VCaP (cell line): ENCODE results near the gene BICC1.

Experiments used
- H3K27ac ChIP-seq: fragments of 450-650 bp; 2 replicates; pipeline ENCODE4 v1.5.1; 2017
- CTCF ChIP-seq: fragments of 450-650 bp; conservative IDR thresholded peaks from 2 replicates; pipeline ENCODE4 v1.5.1; 2017; ENCODE audit warnings: mild to moderate bottlenecking, moderate library complexity

BICC1 gene

GRCh38 chr10:58817201-58817846 lies 304.7 kb downstream of the BICC1 start:
- TF ChIP-seq CTCF = no peak
- no peak overlapping the region for H3K27ac ChIP-seq

DNA sequence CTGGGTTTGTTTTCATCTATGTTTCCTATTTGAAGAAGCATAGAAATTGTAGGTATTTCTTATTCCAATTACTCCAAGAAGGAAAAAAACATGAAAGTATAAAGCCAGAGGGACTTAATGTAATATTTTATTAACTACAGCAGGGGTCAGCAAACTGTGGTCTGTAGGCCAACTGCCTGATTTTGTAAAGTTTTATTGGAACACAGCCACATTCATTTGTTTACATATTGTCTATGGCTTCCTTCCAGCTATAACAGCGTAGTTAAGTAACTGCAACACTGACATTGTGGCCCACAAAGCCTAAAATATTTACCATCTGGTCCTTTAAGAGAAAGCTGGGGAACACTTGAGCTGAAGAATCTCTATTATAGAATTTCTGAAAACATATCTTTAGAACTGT lies 306.2 kb downstream of the BICC1 start:
- H3K27ac ChIP-seq = peak overlapping the region; percentile 22; the same call in 1 of the 2 replicates
- TF ChIP-seq CTCF = peak; percentile 53

- H3K27ac ChIP-seq = no peak overlapping the region
- TF ChIP-seq CTCF = no peak
These were observed 307.7 kb downstream of the BICC1 start for GRCh38 chr10:58820386-58820785.

DNA sequence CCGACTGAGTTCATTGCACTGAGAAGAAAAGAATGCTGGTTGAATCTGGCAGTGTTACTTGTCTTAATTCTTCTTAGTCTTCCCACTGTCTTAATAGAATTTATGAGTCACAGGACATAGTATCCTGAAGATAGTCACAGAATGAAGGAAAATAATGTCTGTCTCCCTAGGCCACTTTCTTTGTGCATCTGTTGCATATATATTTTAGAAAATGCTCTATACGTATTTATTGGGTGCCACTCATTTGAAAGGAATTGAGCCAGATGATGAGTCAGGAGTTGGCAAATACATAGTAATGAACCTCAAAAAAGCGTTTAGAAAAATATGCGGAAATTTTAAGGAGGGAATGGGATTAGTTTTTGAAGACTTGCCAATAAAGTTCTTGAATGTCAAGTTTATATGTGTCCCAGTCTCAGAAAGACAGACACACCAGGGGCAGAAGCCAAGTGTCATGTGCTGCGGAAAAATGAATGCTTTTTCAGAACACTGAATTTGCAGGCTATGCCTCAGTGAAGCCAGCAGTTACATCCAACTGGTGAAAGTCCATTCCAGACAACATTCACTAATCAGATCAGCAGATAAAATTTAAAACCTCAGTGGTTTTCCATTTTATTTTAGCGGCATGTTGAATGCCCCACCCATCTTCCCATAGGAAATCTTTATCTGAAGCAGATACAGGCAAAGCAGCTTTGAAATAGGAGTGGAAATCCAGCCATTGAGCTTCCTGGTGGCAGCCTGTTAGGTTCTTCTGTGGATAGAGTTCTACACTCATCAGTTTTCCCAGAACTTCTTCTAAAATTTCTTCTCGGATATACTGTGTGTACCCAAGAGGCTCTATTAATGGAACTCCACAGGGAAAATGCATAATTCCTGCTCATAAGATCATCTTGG lies 308.4 kb downstream of the BICC1 start:
- TF ChIP-seq CTCF = no peak

GRCh38 chr10:58821752-58822056 lies 309.0 kb downstream of the BICC1 start:
- no peak for TF ChIP-seq CTCF
- no peak overlapping the region for H3K27ac ChIP-seq

More for the DNA sequence above, 308.4 kb downstream of the BICC1 start:
- H3K27ac ChIP-seq = no peak overlapping the region

DNA sequence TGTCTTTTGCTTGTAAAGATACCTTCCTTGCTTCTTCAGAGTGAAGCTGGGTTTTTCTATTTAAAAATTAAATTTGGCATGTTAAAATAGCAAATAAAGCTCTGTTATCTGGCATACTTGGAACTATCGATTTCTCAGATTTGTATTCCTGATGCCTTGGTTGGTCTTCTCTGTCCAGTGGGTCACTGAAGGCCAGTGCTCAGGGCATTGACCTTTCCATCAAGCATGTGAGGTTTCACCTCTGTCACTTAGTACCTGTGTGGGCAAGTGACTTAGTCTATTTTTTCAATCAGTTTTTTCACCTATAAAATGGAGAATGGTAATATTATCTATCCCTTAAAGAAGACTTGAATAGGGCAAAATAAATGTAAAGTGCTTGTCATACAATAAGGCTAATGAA lies 311.3 kb downstream of the BICC1 start:
- H3K27ac ChIP-seq = no peak overlapping the region
- no peak for TF ChIP-seq CTCF

DNA sequence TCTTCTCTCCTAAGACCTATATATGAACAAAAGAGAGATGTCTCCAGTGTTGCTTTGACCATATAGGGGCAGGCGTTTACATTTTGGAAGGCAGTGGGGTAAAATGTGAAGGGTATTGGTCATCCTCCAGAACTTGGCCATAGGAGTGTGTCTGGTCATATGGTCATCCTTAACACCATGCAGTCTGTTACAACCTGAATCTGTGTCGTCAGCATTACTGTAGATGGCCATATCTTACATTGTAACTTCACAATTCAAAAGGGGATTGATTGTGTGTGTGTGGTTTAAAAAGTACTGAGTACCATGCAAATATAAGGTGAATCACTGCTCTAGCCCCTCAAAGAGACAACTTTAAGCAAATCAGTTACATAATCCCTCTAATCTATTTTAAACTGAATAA lies 311.7 kb downstream of the BICC1 start:
- H3K27ac ChIP-seq = no peak overlapping the region
- TF ChIP-seq CTCF = no peak
